Right lobe of liver (tissue), 6 donors: ENCODE data around the gene CAPZB. TPM values are rescaled to one million over a fixed set of nuclear protein-coding genes. Genes with fewer than 3 reads are reported as not detected.

Experiments used
- ATAC-seq, 4 donors: fragments of 200-7000 bp; cut with Tn5 transposase; one replicate each; pipeline ENCODE4 v1.9.1; 2020; ENCODE audit warnings: mild to moderate bottlenecking in 4 of 4, moderate library complexity in 4 of 4
- DNase-seq, 3 donors: peaks; one replicate each; pipeline ENCODE4 v3.0.0-alpha.2; 2020
- H3K27ac ChIP-seq, 3 donors: fragments of 200-600 bp; one replicate each; pipeline ENCODE4 v1.8.0; 2022
- H3K27me3 ChIP-seq, 2 donors: fragments of 200-600 bp; one replicate each; pipeline ENCODE4 v1.8.0; 2022
- H3K36me3 ChIP-seq, 4 donors: fragments of 200-600 bp; sonication (generic) in 1 of 4; one replicate each; pipeline versions ENCODE4 v1.5.1 to v1.8.0; 2017 to 2022; ENCODE audit warnings: control low read depth in 1 of 4
- H3K4me1 ChIP-seq, 4 donors: fragments of 200-600 bp; sonication (generic) in 1 of 4; one replicate each; pipeline versions ENCODE4 v1.5.1 to v1.8.0; 2017 to 2022; ENCODE audit warnings: control low read depth in 1 of 4
- H3K4me3 ChIP-seq, 3 donors: fragments of 200-600 bp; one replicate each; pipeline ENCODE4 v1.8.0; 2022
- H3K9me3 ChIP-seq, 4 donors: fragments of 200-600 bp; sonication (generic) in 1 of 4; one replicate each; pipeline versions ENCODE4 v1.5.1 to v1.8.0; 2017 to 2022; ENCODE audit warnings: control low read depth in 1 of 4
- CTCF ChIP-seq, 4 donors: fragments of 200-600 bp in 3 of 4; fragments of 450-650 bp in 1 of 4; IDR thresholded peaks; one replicate each; pipeline versions ENCODE4 v1.5.1 to v1.8.0; 2016 to 2022; ENCODE audit warnings: antibody characterized with exemption in 4 of 4, mild to moderate bottlenecking in 2 of 4
- POLR2A ChIP-seq: fragments of 450-650 bp; IDR thresholded peaks from one replicate; pipeline ENCODE4 v1.6.1; 2017; ENCODE audit warnings: antibody characterized with exemption, mild to moderate bottlenecking
- WGBS: methylation state at CpG from one replicate; pipeline ENCODE4 v1.1.6; 2018; ENCODE audit warnings: low coverage, low lambda C conversion rate; ENCODE audit not compliant: insufficient coverage; ENCODE audit errors: missing lambda C conversion rate; 5-methylcytosine and 5-hydroxymethylcytosine counted together
- intact Hi-C, 2 donors: fragments of 100-400 bp; cut with DNase I; formaldehyde crosslinking; loops; one replicate each; pipeline versions ENCODE4 v1.11.2 to v1.14.1; 2022
- total RNA-seq, 6 experiments: library from RNA; depleted of rRNA in 2 of 6; stranded (reverse); fragments of >200 nt in 2 of 6; fragmentation: NEBNext Ultra II Directional in 3 of 6; extraction: Animal tissue kit (Norgen Biotek cat#: 25700) in 3 of 6; gene quantifications; one replicate each; pipeline versions ENCODE4 v1.1.0 to v1.2.4, GENCODE V29; 2016 to 2023
- donor health status: DM: no; HTN: yes; CAD: no.
- donor health status: DM: no; HTN: no; CAD: no.
- donor health status: DM: no; HTN: no; CAD: no.
- donor health status: DM: no; HTN: yes; CAD: no.
- donor health status: DM: no; HTN: yes; CAD: no.

CAPZB gene
- total RNA-seq, 6 experiments from 2014 or later = 53.5 to 117 (median 88.0) TPM

- Histone ChIP-seq H3K36me3 (peaks cover 0 to 15% (median 2%) of the 10 kb centered on the region in 4 donors), H3K4me3 (no peak overlapping the region), H3K27ac (no peak overlapping the region), H3K27me3 (no peaks in the 10 kb centered on the region), H3K9me3 (no peaks in the 10 kb centered on the region), H3K4me1 (no peaks in the 10 kb centered on the region)
- intact Hi-C loops = no loop called here
- 89% methylated on average over 5 of the region's 6 CpGs for WGBS
- ATAC-seq = no peak
- no peak for DNase-seq
- no peak for TF ChIP-seq POLR2A
- no peak for TF ChIP-seq CTCF (IDR thresholded peaks at IDR 0.05)
Observed at GRCh38 chr1:19416921-19417470, 68.3 kb downstream of the CAPZB start.

- DNase-seq (no peak), ATAC-seq (no peak)
- no peak for TF ChIP-seq POLR2A
- no peak for TF ChIP-seq CTCF (IDR thresholded peaks at IDR 0.05)
- Histone ChIP-seq H3K9me3 (no peaks in the 10 kb centered on the region), H3K4me1 (no peaks in the 10 kb centered on the region), H3K27ac (no peak overlapping the region), H3K36me3 (peaks cover 0 to 15% (median 2%) of the 10 kb centered on the region in 4 donors), H3K4me3 (no peak overlapping the region), H3K27me3 (no peaks in the 10 kb centered on the region)
- intact Hi-C loops = no loop called here
- 91% methylated on average over 5 of the region's 5 CpGs for WGBS
Observed at GRCh38 chr1:19416145-19416544, 69.2 kb downstream of the CAPZB start.

GRCh38 chr1:19414515-19415121, 70.7 kb downstream of the CAPZB start:
- WGBS = 57% methylated on average over 2 of the region's 2 CpGs
- H3K27me3 ChIP-seq = no peaks in the 10 kb centered on the region
- peaks cover 0 to 11% (median 3%) of the 10 kb centered on the region in 4 donors for H3K4me1 ChIP-seq
- intact Hi-C loops = no loop called here
- DNase-seq (no peak), ATAC-seq (no peak)
- no peak for TF ChIP-seq POLR2A
- no peak for TF ChIP-seq CTCF (IDR thresholded peaks at IDR 0.05)
- peaks cover 0 to 15% (median 2%) of the 10 kb centered on the region in 4 donors for H3K36me3 ChIP-seq
- H3K27ac ChIP-seq = no peak overlapping the region
- no peak overlapping the region for H3K4me3 ChIP-seq
- H3K9me3 ChIP-seq = no peaks in the 10 kb centered on the region

GRCh38 chr1:19413999-19414398, 71.3 kb downstream of the CAPZB start:
- 93% methylated on average over 7 of the region's 12 CpGs for WGBS
- Histone ChIP-seq H3K4me3 (no peak overlapping the region), H3K36me3 (peaks cover 0 to 10% (median 2%) of the 10 kb centered on the region in 4 donors), H3K27ac (no peak overlapping the region), H3K4me1 (peaks cover 0 to 14% (median 3%) of the 10 kb centered on the region in 4 donors), H3K27me3 (no peaks in the 10 kb centered on the region), H3K9me3 (no peaks in the 10 kb centered on the region)
- DNase-seq = no peak
- TF ChIP-seq POLR2A (no peak), CTCF (IDR thresholded peaks at IDR 0.05) (no peak)
- intact Hi-C loops = no loop called here
- ATAC-seq = no peak
